ENCODE data around the gene IGLL5.

The IGLL5 gene

DNA sequence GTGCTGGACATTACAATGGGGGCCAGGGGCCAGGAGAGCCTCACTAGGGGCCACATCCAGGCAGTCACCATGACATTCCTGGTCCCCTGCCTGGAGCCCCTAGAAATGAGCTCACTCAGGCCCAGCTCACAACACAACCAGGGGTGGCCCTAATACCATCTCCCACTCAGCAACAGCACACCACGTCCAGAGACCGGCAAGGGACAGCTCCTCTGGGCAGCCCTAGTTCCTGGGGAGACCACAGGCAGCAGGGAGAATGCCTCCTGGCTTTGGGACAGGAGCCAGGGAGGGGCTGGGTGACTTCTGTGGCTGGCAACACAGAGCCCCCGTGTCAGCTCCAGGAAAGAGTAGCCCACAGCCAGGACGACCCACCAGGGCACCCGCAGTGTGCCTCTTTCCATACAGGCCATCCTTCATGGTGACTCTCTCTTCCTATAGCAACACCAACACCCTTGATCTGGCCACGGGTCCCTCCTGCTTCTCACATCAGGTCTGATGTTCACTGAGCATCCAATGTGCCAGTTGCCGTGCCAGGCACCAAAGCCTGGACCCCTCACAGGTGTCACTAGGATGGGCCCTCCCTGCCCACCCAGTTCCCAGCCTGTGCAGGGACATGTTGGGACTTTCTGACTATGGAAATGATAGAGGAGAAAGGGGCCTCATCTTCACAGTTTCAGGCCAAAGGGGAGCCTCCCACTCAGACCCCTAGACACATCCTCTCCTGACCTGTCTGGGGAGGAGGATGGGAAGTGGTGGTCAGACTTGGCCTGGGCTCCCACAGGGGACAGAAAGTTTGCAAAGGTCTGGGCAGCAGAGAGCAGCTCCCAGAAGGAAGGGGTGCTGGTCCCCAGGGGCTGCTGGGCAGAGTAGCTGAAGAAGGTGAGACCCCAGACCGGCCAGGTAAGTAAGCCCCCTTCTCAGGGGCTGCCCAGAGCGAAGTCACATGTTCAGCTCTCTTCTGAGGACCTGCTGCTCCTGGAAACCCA is 43.2 kb downstream of the IGLL5 start:
- no peak for DNase-seq (ENCODE audit: low read depth)
- no peak overlapping the region for H3K4me3 ChIP-seq (ENCODE audit: low read depth, low read length)
- TF ChIP-seq POLR2A (IDR thresholded peaks at IDR 0.05; ENCODE audit: extremely low read depth, insufficient read length): no peak
- TF ChIP-seq, protein P1, sequence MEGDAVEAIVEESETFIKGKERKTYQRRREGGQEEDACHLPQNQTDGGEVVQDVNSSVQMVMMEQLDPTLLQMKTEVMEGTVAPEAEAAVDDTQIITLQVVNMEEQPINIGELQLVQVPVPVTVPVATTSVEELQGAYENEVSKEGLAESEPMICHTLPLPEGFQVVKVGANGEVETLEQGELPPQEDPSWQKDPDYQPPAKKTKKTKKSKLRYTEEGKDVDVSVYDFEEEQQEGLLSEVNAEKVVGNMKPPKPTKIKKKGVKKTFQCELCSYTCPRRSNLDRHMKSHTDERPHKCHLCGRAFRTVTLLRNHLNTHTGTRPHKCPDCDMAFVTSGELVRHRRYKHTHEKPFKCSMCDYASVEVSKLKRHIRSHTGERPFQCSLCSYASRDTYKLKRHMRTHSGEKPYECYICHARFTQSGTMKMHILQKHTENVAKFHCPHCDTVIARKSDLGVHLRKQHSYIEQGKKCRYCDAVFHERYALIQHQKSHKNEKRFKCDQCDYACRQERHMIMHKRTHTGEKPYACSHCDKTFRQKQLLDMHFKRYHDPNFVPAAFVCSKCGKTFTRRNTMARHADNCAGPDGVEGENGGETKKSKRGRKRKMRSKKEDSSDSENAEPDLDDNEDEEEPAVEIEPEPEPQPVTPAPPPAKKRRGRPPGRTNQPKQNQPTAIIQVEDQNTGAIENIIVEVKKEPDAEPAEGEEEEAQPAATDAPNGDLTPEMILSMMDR (IDR thresholded peaks at IDR 0.05; ENCODE audit: low read depth, low read length): no peak
- TF ChIP-seq, protein P2, sequence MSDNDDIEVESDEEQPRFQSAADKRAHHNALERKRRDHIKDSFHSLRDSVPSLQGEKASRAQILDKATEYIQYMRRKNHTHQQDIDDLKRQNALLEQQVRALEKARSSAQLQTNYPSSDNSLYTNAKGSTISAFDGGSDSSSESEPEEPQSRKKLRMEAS (IDR thresholded peaks at IDR 0.05; ENCODE audit: low read depth, low read length): no peak
- TF ChIP-seq MYC (IDR thresholded peaks at IDR 0.05; ENCODE audit: low read depth, low read length): no peak

DNA sequence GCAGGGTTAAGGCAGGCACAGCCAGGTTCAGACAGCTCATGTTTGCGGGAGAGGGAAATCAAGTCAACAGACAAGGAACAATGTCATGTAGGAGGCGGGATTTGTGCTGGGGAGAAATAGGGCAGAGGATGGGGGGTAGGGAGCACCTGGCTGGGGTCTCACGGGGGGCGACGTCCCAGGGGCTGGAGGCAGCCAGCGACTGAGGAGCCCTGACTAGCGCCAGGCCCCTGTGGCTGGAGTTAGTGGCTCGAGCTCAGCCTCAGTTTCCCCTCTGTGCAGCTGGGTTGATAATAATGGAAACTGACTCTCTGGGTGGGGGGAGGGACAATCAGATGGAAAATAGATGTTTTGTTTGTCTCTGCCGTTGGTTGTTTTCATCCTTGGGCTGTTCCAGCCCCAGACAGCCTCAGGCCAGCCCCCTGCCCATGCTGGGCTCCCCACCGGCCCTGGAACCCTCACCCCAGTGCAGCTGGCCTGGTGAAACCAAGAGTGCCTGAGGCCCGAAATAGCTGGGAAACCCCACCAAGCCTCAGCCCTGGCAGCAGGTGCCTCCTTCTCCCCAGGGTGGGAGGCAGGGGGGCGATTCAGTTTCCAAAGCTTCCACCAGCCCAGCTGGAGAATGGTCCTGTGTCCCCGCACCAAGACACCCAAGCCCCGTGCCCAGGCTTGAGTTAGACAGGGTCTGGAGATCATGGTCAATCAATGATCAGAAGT is 44.1 kb downstream of the IGLL5 start:
- no peak overlapping the region for H3K4me3 ChIP-seq (ENCODE audit: low read depth, low read length)
- TF ChIP-seq POLR2A (IDR thresholded peaks at IDR 0.05; ENCODE audit: extremely low read depth, insufficient read length): no peak
- no peak for DNase-seq (ENCODE audit: low read depth)

DNA sequence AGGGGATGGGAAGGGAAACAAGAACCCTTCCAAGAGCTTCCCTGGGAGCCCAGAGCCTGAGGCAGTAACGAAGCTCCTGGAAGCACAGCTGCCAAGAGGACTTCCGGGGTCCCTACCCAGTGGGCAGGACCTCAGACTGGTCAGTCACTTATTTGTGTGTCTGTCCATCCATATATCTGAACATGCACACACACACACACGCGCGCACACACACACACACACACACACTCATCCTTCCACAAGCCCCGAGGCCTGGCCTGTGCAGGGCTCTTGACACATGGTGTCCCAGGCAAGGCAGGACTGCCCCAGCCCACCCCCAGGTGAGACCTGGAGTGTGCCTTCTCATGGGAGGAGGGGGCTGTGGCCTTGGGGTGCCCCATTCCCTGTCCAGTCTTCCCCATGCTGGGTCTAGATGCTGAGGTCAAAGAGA is 44.9 kb downstream of the IGLL5 start:
- TF ChIP-seq, protein P1 (IDR thresholded peaks at IDR 0.05; ENCODE audit: low read depth, low read length): no peak
- TF ChIP-seq, protein P2 (IDR thresholded peaks at IDR 0.05; ENCODE audit: low read depth, low read length): no peak
- TF ChIP-seq POLR2A (IDR thresholded peaks at IDR 0.05; ENCODE audit: extremely low read depth, insufficient read length) (no peak), MYC (IDR thresholded peaks at IDR 0.05; ENCODE audit: low read depth, low read length) (no peak)
- H3K4me3 ChIP-seq (ENCODE audit: low read depth, low read length): no peak overlapping the region
- no peak for DNase-seq (ENCODE audit: low read depth)

DNA sequence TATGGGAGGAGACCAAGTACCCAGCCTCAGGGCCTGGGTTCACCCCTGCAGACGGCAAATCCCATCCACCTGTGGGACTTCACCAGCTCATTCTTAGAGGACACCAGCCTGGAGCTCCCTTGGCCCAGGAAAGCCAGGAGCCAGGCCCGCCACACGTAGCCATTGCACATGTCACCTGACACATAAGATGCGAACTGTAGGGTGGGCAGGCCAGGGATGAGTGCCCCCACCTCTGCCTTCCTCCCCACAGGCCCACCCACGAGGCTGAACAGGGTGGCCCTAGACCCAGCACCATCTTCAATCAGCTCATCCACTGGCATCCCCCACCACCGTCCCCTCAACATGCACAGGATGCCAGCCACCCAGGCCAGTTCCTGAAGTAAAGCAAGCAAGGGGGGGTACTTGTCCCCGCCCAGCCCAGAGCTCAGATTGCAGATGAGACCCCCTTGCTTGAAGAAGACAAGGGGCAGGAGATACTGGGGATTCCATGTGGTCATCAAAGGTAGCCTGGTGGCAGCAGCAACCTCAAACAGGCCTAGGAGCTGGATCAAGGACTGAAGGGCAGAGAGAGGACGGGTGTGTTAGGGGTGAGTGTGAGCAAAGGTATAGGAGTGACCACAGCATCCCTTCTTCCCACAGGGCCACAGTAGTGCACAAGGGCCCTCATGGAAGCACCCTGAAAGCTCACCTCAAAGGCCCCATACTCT is 45.6 kb downstream of the IGLL5 start:
- DNase-seq (ENCODE audit: low read depth): no peak
- TF ChIP-seq, protein P1 (IDR thresholded peaks at IDR 0.05; ENCODE audit: low read depth, low read length): no peak
- TF ChIP-seq MYC (IDR thresholded peaks at IDR 0.05; ENCODE audit: low read depth, low read length): no peak
- no peak for TF ChIP-seq POLR2A (IDR thresholded peaks at IDR 0.05; ENCODE audit: extremely low read depth, insufficient read length)
- TF ChIP-seq, protein P2 (IDR thresholded peaks at IDR 0.05; ENCODE audit: low read depth, low read length): no peak
- no peak overlapping the region for H3K4me3 ChIP-seq (ENCODE audit: low read depth, low read length)

DNA sequence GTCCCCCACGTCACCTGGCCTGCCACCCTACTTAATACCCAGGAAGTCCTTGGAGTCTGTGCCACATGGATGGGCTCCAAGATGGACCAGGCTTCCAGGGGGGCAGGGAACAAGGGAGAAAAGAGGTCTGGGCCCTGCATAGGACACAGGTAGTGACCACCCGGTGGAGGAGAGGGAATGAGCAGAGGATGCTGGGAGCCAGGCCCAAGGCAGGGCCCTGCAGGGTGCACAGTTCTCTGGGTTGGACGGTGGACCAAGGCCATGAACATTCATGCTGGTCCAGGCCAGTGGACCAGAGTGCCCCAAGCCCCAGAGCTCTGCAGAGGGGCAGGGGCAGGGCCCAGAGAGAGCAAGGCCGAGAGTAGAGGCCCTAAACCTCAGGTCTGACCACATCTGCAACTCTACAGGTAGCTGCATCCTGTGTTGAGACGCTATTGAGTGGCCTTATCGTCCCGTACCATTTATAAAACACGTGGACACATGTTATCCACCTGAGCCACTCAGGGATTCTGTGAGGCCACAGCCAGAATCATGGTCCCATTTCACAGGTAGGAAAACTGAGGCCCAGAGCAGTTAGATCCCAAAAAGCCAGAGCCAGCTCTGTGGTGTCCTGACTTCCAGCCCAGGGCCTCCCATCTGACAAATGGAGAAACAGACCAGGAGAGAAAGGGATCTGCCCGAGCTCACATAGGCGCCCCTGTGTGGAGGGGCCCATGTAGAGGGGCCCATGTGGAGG is 46.4 kb downstream of the IGLL5 start:
- no peak overlapping the region for H3K4me3 ChIP-seq (ENCODE audit: low read depth, low read length)
- TF ChIP-seq POLR2A (IDR thresholded peaks at IDR 0.05; ENCODE audit: extremely low read depth, insufficient read length) (no peak), MYC (IDR thresholded peaks at IDR 0.05; ENCODE audit: low read depth, low read length) (no peak)
- TF ChIP-seq, protein P2 (IDR thresholded peaks at IDR 0.05; ENCODE audit: low read depth, low read length): no peak
- TF ChIP-seq, protein P1 (IDR thresholded peaks at IDR 0.05; ENCODE audit: low read depth, low read length): no peak
- DNase-seq (ENCODE audit: low read depth): no peak
